ENCODE data around the gene NEK1. TPM values are rescaled to one million over a fixed set of nuclear protein-coding genes. Genes with fewer than 3 reads are reported as not detected.

The NEK1 gene
- total and polyA plus RNA-seq, 11 donors: 4.8 to 17.8 (median 12.0) TPM

DNA sequence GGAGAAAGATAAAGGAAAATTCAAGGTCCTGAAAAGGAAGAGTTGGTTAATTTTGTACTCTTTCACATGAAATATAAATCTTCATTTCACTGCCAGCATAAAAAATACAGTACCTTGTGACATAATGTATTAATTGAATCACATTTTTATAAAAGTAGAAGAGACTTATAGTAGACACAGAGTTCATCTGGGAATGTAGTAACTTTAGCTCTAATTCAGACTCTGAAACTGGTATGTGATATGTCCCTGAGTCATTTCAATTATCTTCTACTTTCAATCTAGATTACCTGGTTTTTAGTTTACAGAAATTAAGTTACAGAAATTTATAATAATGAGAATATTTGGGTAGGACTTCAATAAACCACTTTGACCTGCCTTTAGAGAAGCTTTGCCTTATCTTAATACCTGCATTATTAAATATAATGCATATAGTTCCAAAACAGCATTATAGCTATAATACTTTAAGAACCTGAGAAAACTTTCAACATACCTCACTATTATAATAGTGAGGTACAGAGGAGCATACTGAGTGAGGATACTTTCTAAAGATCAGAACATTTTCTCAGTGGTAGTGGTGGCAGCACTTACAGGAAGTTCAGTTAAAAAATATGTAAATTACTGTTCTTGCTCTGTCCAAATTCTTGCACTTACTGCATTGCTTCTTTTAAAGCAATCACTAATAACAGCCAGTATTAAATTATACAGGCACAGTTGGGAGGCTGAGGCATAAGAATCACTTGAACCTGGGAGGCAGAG is 11.2 kb downstream of the NEK1 start:
- Histone ChIP-seq H3K4me1 (peaks cover 0 to 20% (median 3%) of the 10 kb centered on the region in 12 donors), H3K36me3 (peaks cover 0 to 62% (median 40%) of the 10 kb centered on the region in 9 donors), H3K27ac (no peak overlapping the region), H3K27me3 (no peaks in the 10 kb centered on the region), H3K4me3 (no peak overlapping the region), H3K9me3 (no peaks in the 10 kb centered on the region)
- TF ChIP-seq, protein P1, sequence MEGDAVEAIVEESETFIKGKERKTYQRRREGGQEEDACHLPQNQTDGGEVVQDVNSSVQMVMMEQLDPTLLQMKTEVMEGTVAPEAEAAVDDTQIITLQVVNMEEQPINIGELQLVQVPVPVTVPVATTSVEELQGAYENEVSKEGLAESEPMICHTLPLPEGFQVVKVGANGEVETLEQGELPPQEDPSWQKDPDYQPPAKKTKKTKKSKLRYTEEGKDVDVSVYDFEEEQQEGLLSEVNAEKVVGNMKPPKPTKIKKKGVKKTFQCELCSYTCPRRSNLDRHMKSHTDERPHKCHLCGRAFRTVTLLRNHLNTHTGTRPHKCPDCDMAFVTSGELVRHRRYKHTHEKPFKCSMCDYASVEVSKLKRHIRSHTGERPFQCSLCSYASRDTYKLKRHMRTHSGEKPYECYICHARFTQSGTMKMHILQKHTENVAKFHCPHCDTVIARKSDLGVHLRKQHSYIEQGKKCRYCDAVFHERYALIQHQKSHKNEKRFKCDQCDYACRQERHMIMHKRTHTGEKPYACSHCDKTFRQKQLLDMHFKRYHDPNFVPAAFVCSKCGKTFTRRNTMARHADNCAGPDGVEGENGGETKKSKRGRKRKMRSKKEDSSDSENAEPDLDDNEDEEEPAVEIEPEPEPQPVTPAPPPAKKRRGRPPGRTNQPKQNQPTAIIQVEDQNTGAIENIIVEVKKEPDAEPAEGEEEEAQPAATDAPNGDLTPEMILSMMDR (IDR thresholded peaks at IDR 0.05): no peak
- no peak for TF ChIP-seq POLR2A (IDR thresholded peaks at IDR 0.05)
- DNase-seq (no peak), ATAC-seq (no peak)
- intact Hi-C loops (cut with DNase I): loop anchor here in 1 of 10 donors (10.0 kb wide), 1 partner anchor 424 kb away; the partner anchor contains the start of gene MFAP3L

- intact Hi-C loops (cut with DNase I): no loop called here
- Histone ChIP-seq H3K36me3 (peaks cover 0 to 70% (median 25%) of the 10 kb centered on the region in 9 donors), H3K4me3 (no peak overlapping the region), H3K9me3 (no peaks in the 10 kb centered on the region), H3K4me1 (peaks cover 0 to 14% (median 0%) of the 10 kb centered on the region in 12 donors), H3K27me3 (no peaks in the 10 kb centered on the region), H3K27ac (peak overlapping the region in 7 of 12 donors; percentile 4 to 54 (median 30))
- ATAC-seq (peak; percentile 51 to 83 (median 80)), DNase-seq (no peak)
- TF ChIP-seq POLR2A (IDR thresholded peaks at IDR 0.05): no peak
- TF ChIP-seq, protein P1 (IDR thresholded peaks at IDR 0.05): no peak
Observed at GRCh38 chr4:169594560-169595195, 17.7 kb downstream of the NEK1 start.

- H3K36me3 ChIP-seq: peaks cover 0 to 72% (median 34%) of the 10 kb centered on the region in 9 donors
- no peak overlapping the region for H3K27ac ChIP-seq
- TF ChIP-seq, protein P1 (IDR thresholded peaks at IDR 0.05): no peak
- TF ChIP-seq POLR2A (IDR thresholded peaks at IDR 0.05): no peak
- H3K9me3 ChIP-seq: no peaks in the 10 kb centered on the region
- WGBS, 4 donors: 94 to 98% (median 97%) methylated on average over 1 of the region's 1 CpG
- DNase-seq (no peak), ATAC-seq (no peak)
- no peak overlapping the region for H3K4me3 ChIP-seq
- H3K4me1 ChIP-seq: peaks cover 0 to 14% (median 0%) of the 10 kb centered on the region in 12 donors
- no peaks in the 10 kb centered on the region for H3K27me3 ChIP-seq
- intact Hi-C loops (cut with DNase I): no loop called here
Observed at GRCh38 chr4:169593050-169593560, 19.3 kb downstream of the NEK1 start.

- H3K27ac ChIP-seq: no peak overlapping the region
- WGBS, 4 donors: 44 to 54% (median 48%) methylated on average over 2 of the region's 2 CpGs
- ATAC-seq: no peak
Observed at GRCh38 chr4:169583563-169583962, 28.8 kb downstream of the NEK1 start.

More at GRCh38 chr4:169583563-169583962, 28.8 kb downstream of the NEK1 start:
- Histone ChIP-seq H3K36me3 (peaks cover 0 to 96% (median 40%) of the 10 kb centered on the region in 9 donors), H3K4me1 (no peaks in the 10 kb centered on the region), H3K27me3 (no peaks in the 10 kb centered on the region), H3K9me3 (no peaks in the 10 kb centered on the region), H3K4me3 (no peak overlapping the region)
- no peak for TF ChIP-seq POLR2A (IDR thresholded peaks at IDR 0.05)
- TF ChIP-seq, protein P1 (IDR thresholded peaks at IDR 0.05): no peak
- DNase-seq: no peak
- intact Hi-C loops (cut with DNase I): no loop called here
